Vagina (tissue), 2 donors: ENCODE measurements around the gene FRMPD4. TPM values are rescaled to one million over a fixed set of nuclear protein-coding genes. Genes with fewer than 3 reads are reported as not detected.

Experiments
- DNase-seq, 2 donors: peaks; one replicate each; pipeline ENCODE4 v3.0.0-alpha.2; 2017; ENCODE audit errors: extremely low spot score in 2 of 2
- H3K27ac ChIP-seq: fragments of 200-600 bp; sonication (generic); one replicate; pipeline ENCODE4 v1.5.1; 2019
- H3K27me3 ChIP-seq: fragments of 200-600 bp; sonication (generic); one replicate; pipeline ENCODE4 v1.5.1; 2019
- H3K36me3 ChIP-seq, 2 donors: fragments of 200-600 bp; sonication (generic); one replicate each; pipeline ENCODE4 v1.5.1; 2017 to 2019
- H3K4me1 ChIP-seq: fragments of 200-600 bp; sonication (generic); one replicate; pipeline ENCODE4 v1.5.1; 2019
- H3K4me3 ChIP-seq, 2 donors: fragments of 200-600 bp; sonication (generic); 1 replicate in 1 of 2; 2 replicates in 1 of 2; pipeline ENCODE4 v1.5.1; 2016 to 2019
- H3K9me3 ChIP-seq: fragments of 200-600 bp; sonication (generic); one replicate; pipeline ENCODE4 v1.5.1; 2019
- CTCF ChIP-seq, 3 experiments: fragments of 450-650 bp in 2 of 3; fragments of 200-600 bp in 1 of 3; sonication (generic) in 1 of 3; IDR thresholded peaks; one replicate each; pipeline ENCODE4 v1.5.1; 2017 to 2019; ENCODE audit warnings: antibody characterized with exemption in 3 of 3, mild to moderate bottlenecking in 2 of 3, moderate library complexity in 2 of 3
- POLR2A ChIP-seq, 2 donors: fragments of 450-650 bp; IDR thresholded peaks; one replicate each; pipeline ENCODE4 v1.6.1; 2017; ENCODE audit warnings: antibody characterized with exemption in 2 of 2, mild to moderate bottlenecking in 2 of 2, moderate library complexity in 2 of 2
- POLR2AphosphoS5 ChIP-seq, 2 donors: sonication (generic); formaldehyde crosslinking; IDR thresholded peaks; one replicate each; pipeline ENCODE4 v1.9.0; 2017; ENCODE audit warnings: antibody characterized with exemption in 2 of 2, mild to moderate bottlenecking in 2 of 2, low read depth in 1 of 2; ENCODE audit not compliant: insufficient read depth in 1 of 2
- intact Hi-C: fragments of 100-400 bp; cut with DNase I; formaldehyde crosslinking; loops from one replicate; pipeline ENCODE4 v1.15.1; 2023
- total RNA-seq: library from RNA; depleted of rRNA; stranded (reverse); fragments of >200 nt; gene quantifications from one replicate; pipeline ENCODE4 v1.2.3, GENCODE V29; 2016

The FRMPD4 gene
- total RNA-seq, 1 donor from 2014 or later: not detected

GRCh38 chrX:12315526-12315925 lies 177.3 kb downstream of the FRMPD4 start:
- H3K4me1 ChIP-seq: no peaks in the 10 kb centered on the region
- H3K9me3 ChIP-seq: no peaks in the 10 kb centered on the region
- no peak overlapping the region for H3K4me3 ChIP-seq
- TF ChIP-seq POLR2AphosphoS5 (IDR thresholded peaks at IDR 0.05; ENCODE audit: insufficient read depth in 1 of 2, low read depth in 1 of 2) (no peak), POLR2A (IDR thresholded peaks at IDR 0.05) (no peak), CTCF (IDR thresholded peaks at IDR 0.05) (no peak)
- intact Hi-C loops: no loop called here
- no peaks in the 10 kb centered on the region for H3K27me3 ChIP-seq
- H3K27ac ChIP-seq: no peak overlapping the region
- H3K36me3 ChIP-seq: no peaks in the 10 kb centered on the region
- no peak for DNase-seq

GRCh38 chrX:12319003-12319519 lies 180.8 kb downstream of the FRMPD4 start:
- Histone ChIP-seq H3K4me1 (no peaks in the 10 kb centered on the region), H3K36me3 (no peaks in the 10 kb centered on the region), H3K27ac (no peak overlapping the region), H3K27me3 (no peaks in the 10 kb centered on the region), H3K9me3 (no peaks in the 10 kb centered on the region), H3K4me3 (no peak overlapping the region)
- TF ChIP-seq CTCF (IDR thresholded peaks at IDR 0.05) (no peak), POLR2A (IDR thresholded peaks at IDR 0.05) (no peak), POLR2AphosphoS5 (IDR thresholded peaks at IDR 0.05; ENCODE audit: insufficient read depth in 1 of 2, low read depth in 1 of 2) (no peak)
- DNase-seq: no peak
- intact Hi-C loops: no loop called here

DNA sequence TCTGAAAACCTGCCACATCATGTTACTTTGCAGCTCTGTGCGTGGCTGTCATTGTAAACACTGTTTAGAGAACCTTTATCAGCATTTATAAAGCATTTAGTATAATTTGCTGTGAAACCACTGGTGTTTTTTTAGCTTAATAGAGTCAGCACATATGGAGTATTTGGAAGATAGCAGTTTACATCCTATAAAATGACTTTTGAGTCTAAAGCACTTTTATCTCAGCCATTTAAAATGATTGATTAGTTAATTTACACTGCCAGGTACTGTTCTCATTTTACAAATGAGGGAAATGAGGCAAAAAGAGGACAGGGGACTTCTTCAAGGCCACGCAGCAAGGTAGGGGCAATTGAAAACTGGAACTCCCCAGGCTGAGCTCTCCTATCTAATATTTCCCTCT lies 181.7 kb downstream of the FRMPD4 start:
- intact Hi-C loops: no loop called here
- DNase-seq: no peak
- TF ChIP-seq POLR2A (IDR thresholded peaks at IDR 0.05) (no peak), CTCF (IDR thresholded peaks at IDR 0.05) (no peak), POLR2AphosphoS5 (IDR thresholded peaks at IDR 0.05; ENCODE audit: insufficient read depth in 1 of 2, low read depth in 1 of 2) (no peak)

DNA sequence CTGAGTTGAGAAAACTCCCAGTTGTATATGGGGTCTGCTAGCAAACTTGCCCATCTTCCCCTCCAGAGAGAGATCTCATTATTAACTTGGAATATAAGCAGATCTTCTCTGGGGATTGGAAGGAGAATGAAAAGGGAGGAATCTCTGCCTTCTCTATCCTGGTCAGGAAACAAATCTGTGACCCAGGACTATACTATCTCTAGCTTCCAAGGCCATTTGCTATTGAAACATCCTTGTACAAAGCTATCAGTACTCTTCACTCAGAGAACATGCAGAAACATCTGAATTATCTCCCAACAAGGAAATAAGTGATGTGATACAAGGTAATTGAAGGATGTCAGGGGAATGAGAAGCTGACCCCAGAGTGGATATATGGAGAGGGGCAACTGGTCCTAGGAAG lies 183.8 kb downstream of the FRMPD4 start:
- H3K27me3 ChIP-seq: no peaks in the 10 kb centered on the region
- no peak overlapping the region for H3K4me3 ChIP-seq
- no peaks in the 10 kb centered on the region for H3K9me3 ChIP-seq
- no peak overlapping the region for H3K27ac ChIP-seq
- intact Hi-C loops: no loop called here
- no peaks in the 10 kb centered on the region for H3K36me3 ChIP-seq
- DNase-seq: no peak
- H3K4me1 ChIP-seq: no peaks in the 10 kb centered on the region
- TF ChIP-seq CTCF (IDR thresholded peaks at IDR 0.05): no peak
- no peak for TF ChIP-seq POLR2A (IDR thresholded peaks at IDR 0.05)
- TF ChIP-seq POLR2AphosphoS5 (IDR thresholded peaks at IDR 0.05; ENCODE audit: insufficient read depth in 1 of 2, low read depth in 1 of 2): no peak

More for the DNA sequence above, 181.7 kb downstream of the FRMPD4 start:
- Histone ChIP-seq H3K9me3 (no peaks in the 10 kb centered on the region), H3K4me1 (no peaks in the 10 kb centered on the region), H3K27ac (no peak overlapping the region), H3K36me3 (no peaks in the 10 kb centered on the region), H3K4me3 (no peak overlapping the region), H3K27me3 (no peaks in the 10 kb centered on the region)

DNA sequence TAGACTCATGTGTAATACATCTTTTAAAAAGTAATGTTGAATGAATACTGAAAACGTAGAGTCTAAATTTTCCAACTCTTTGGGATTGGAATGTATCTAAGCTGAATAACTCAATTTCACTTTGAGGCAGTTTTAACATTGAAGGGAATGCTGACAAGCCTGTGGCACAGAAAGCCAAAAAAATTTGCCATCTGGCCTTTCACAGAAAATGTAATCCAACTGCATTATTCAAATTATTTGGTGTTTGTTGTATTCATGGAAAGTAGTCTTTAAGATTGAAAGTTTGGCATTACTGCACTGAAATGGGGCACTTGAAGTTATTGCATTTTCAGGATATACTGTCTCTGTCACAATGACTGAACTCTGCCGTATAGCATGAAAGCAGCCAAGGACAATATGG lies 186.9 kb downstream of the FRMPD4 start:
- Histone ChIP-seq H3K9me3 (no peaks in the 10 kb centered on the region), H3K27me3 (no peaks in the 10 kb centered on the region), H3K4me1 (no peaks in the 10 kb centered on the region), H3K36me3 (no peaks in the 10 kb centered on the region), H3K27ac (no peak overlapping the region), H3K4me3 (no peak overlapping the region)
- intact Hi-C loops: no loop called here
- no peak for TF ChIP-seq CTCF (IDR thresholded peaks at IDR 0.05)
- TF ChIP-seq POLR2AphosphoS5 (IDR thresholded peaks at IDR 0.05; ENCODE audit: insufficient read depth in 1 of 2, low read depth in 1 of 2): no peak
- no peak for TF ChIP-seq POLR2A (IDR thresholded peaks at IDR 0.05)
- no peak for DNase-seq
